HEK293 (cell line): ENCODE data around the gene PID1.

Experiments
- ZNF324 ChIP-seq: fragments of 450-650 bp; formaldehyde crosslinking; IDR thresholded peaks from 2 replicates; pipeline ENCODE4 v1.5.1; 2016; ENCODE audit warnings: missing biosample characterization, missing genetic modification characterization
- ZNF561 ChIP-seq: fragments of 450-650 bp; IDR thresholded peaks from 2 replicates; pipeline ENCODE4 v1.5.1; 2018; ENCODE audit warnings: missing biosample characterization, missing genetic modification characterization, borderline replicate concordance
- ZNF600 ChIP-seq: fragments of 450-650 bp; formaldehyde crosslinking; IDR thresholded peaks from 2 replicates; pipeline ENCODE4 v1.5.1; 2016; ENCODE audit warnings: missing biosample characterization, missing genetic modification characterization
- ZNF629 ChIP-seq: fragments of 450-650 bp; formaldehyde crosslinking; IDR thresholded peaks from 2 replicates; pipeline ENCODE4 v1.5.1; 2017; ENCODE audit warnings: missing biosample characterization, missing genetic modification characterization
- TF ChIP-seq, protein P1 (sequence below): fragments of 450-650 bp; formaldehyde crosslinking; IDR thresholded peaks from 2 replicates; pipeline ENCODE4 v1.5.1; 2016; ENCODE audit warnings: missing biosample characterization, missing genetic modification characterization
- TF ChIP-seq, protein P2 (sequence below): fragments of 450-650 bp; formaldehyde crosslinking; IDR thresholded peaks from 2 replicates; pipeline ENCODE4 v1.5.1; 2016; ENCODE audit warnings: missing biosample characterization, missing genetic modification characterization

DNA sequence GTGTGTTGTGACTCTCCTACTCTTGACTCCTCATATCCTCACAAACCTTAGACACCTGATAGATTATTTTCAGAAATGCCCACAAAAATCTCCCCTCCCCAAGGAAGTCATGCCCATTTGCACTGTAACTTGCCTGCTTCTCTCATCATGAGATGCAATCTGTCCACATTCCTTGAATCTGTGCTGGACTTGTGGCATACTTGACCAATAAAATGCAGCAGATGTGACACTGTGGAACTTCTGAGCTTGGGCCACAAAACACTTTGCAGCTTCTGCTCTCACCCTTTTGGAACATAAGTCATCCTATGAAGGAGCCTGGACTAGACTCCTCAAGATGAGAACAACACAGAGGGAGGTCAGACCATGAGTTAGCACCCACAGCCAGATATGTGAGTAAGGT, 4.4 kb upstream of the PID1 start:
- TF ChIP-seq, protein P1, sequence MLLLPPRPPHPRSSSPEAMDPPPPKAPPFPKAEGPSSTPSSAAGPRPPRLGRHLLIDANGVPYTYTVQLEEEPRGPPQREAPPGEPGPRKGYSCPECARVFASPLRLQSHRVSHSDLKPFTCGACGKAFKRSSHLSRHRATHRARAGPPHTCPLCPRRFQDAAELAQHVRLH (tag by site-specific recombination), result no peak
- TF ChIP-seq ZNF629 (tag by site-specific recombination) (no peak), ZNF324 (tag by site-specific recombination) (no peak), ZNF600 (no peak), ZNF561 (no peak)
- TF ChIP-seq, protein P2, sequence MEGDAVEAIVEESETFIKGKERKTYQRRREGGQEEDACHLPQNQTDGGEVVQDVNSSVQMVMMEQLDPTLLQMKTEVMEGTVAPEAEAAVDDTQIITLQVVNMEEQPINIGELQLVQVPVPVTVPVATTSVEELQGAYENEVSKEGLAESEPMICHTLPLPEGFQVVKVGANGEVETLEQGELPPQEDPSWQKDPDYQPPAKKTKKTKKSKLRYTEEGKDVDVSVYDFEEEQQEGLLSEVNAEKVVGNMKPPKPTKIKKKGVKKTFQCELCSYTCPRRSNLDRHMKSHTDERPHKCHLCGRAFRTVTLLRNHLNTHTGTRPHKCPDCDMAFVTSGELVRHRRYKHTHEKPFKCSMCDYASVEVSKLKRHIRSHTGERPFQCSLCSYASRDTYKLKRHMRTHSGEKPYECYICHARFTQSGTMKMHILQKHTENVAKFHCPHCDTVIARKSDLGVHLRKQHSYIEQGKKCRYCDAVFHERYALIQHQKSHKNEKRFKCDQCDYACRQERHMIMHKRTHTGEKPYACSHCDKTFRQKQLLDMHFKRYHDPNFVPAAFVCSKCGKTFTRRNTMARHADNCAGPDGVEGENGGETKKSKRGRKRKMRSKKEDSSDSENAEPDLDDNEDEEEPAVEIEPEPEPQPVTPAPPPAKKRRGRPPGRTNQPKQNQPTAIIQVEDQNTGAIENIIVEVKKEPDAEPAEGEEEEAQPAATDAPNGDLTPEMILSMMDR (tag by site-specific recombination), result no peak
